Measurements from ENCODE around the gene ATP8B4. TPM values are rescaled to one million over a fixed set of nuclear protein-coding genes. Genes with fewer than 3 reads are reported as not detected.
"Not testable (repeated sequence)": the region's sequence is repeated elsewhere in the genome, so short reads cannot be mapped to it uniquely, and the experiment has no call there.

ATP8B4 gene
- polyA plus RNA-seq, 6 donors from 2014 or later = not detected

DNA sequence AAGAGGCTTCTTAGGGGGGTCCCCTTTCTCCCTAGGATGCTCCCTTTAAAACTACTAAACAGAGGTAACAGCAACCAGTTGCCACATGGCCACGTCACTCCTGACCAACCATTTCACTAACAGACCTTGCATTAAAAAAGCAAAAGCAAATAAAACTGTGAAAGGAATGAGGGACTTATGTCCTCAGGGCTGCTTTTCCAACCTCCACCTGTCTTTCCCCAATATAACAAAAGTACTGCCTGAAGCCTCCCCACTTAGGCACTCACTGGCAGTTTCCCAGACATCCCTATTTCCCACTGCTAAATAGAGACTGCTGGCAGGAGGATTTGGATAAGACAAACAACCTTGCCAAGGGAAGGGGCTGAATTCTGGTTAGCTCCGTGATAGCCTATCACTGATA, 130.3 kb downstream of the ATP8B4 start:
- no peak for DNase-seq
- no peaks in the 10 kb centered on the region for H3K4me1 Mint-ChIP-seq
- no peaks in the 10 kb centered on the region for H3K36me3 Mint-ChIP-seq
- no peak overlapping the region for H3K27ac Mint-ChIP-seq
- no peak overlapping the region for H3K4me3 Mint-ChIP-seq
- no peak for ATAC-seq (ENCODE audit: low read depth in 2 of 2)
- H3K27me3 Mint-ChIP-seq = no peaks in the 10 kb centered on the region
- H3K9me3 Mint-ChIP-seq = no peaks in the 10 kb centered on the region

DNA sequence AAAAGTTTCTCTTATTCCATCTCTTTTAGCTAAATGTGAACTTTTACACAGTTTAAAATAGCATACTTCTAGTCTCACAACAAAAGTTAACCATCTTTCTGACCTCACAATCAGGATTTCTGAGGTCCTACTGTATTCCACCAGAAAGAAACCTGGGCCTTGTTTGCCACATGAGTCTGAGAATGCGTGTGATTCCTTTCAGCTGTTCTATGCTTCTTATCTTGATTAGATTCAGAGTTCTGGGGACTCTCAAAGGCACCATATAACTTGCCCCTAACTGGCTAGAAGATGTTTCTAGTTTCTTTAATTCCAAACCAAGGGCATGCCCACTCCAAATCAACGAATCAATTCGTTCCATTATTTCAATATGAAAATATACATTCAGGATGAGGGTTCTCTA, 131.1 kb downstream of the ATP8B4 start:
- no peaks in the 10 kb centered on the region for H3K4me1 Mint-ChIP-seq
- H3K27me3 Mint-ChIP-seq = no peaks in the 10 kb centered on the region
- no peaks in the 10 kb centered on the region for H3K36me3 Mint-ChIP-seq
- no peak for ATAC-seq (ENCODE audit: low read depth in 2 of 2)
- no peak overlapping the region for H3K4me3 Mint-ChIP-seq
- H3K27ac Mint-ChIP-seq = no peak overlapping the region
- DNase-seq = no peak
- no peaks in the 10 kb centered on the region for H3K9me3 Mint-ChIP-seq

DNA sequence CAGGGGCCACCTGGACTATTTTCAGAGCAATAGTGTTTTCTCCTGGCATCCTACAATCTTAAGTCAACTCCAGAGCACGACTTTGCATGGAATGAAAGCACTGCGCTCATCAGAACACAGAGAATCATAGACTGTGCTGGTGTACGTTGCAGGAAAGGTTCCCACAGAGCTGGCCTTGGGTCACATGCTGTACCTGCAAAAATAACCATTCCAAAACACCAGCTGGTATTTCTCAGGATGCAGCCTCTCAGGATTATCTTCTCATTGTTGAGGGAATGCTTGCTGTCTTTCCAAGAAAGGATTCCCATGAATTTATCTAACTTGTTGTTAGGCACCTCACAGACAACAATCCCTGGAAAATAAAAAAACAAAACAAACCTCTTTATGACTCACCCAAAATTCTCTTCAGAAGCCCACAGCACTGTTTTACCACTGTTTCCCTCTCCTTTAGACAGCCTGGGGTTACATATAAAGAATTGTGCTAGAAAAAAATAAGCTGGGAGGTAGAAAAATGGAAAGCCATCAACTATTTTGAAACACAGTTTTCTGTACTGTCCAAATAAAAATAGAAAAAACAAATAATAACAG, 131.7 kb downstream of the ATP8B4 start:
- Mint-ChIP-seq H3K36me3 (no peaks in the 10 kb centered on the region), H3K27ac (no peak overlapping the region), H3K4me3 (no peak overlapping the region), H3K27me3 (no peaks in the 10 kb centered on the region), H3K4me1 (no peaks in the 10 kb centered on the region), H3K9me3 (no peaks in the 10 kb centered on the region)
- DNase-seq (no peak), ATAC-seq (ENCODE audit: low read depth in 2 of 2) (no peak)

DNA sequence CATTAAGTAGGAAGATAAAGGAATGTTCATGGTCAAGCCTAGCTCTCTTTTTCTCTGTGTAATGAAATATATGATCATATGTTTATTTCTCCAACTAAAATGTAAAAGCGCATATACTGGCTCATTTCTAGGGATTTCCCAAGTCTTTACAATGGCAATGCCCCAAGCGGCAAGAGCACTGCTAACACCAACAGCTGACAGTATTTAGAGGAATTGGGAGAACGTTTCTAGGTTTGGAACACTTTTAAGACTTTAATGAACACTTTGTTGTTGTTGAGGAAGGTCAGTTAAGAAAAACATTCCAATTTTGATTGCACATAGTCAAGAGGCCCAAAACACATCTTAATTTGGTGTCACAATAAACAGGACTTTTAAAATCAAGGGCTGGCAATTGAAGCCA, 132.7 kb downstream of the ATP8B4 start:
- Mint-ChIP-seq H3K27me3 (no peaks in the 10 kb centered on the region), H3K4me3 (no peak overlapping the region), H3K9me3 (no peaks in the 10 kb centered on the region), H3K27ac (no peak overlapping the region), H3K4me1 (no peaks in the 10 kb centered on the region), H3K36me3 (no peaks in the 10 kb centered on the region)
- no peak for ATAC-seq (ENCODE audit: low read depth in 2 of 2)
- no peak for DNase-seq

DNA sequence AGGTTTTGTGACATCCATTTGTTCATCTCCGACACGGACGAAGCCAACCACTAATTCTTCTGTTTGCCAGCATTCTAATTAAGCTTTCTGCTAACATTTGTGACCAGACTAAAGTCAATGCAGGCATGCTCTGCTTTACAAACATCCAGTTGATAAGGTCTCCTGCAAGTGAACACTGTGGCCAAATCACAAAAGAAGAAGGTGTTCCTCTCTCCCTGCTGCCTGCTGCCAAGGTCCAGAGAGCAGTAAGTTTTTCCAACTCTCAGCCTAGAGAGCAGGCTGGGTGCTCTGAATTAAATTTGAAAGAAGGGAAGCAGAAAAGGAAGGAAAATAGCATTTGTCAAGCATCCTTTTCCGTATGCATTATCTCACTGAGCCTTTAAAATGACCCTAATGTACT, 133.6 kb downstream of the ATP8B4 start:
- H3K4me1 Mint-ChIP-seq = no peaks in the 10 kb centered on the region
- no peak overlapping the region for H3K27ac Mint-ChIP-seq
- H3K27me3 Mint-ChIP-seq = no peaks in the 10 kb centered on the region
- DNase-seq (no peak), ATAC-seq (ENCODE audit: low read depth in 2 of 2) (no peak)
- H3K4me3 Mint-ChIP-seq = no peak overlapping the region
- H3K9me3 Mint-ChIP-seq = no peaks in the 10 kb centered on the region
- no peaks in the 10 kb centered on the region for H3K36me3 Mint-ChIP-seq

DNA sequence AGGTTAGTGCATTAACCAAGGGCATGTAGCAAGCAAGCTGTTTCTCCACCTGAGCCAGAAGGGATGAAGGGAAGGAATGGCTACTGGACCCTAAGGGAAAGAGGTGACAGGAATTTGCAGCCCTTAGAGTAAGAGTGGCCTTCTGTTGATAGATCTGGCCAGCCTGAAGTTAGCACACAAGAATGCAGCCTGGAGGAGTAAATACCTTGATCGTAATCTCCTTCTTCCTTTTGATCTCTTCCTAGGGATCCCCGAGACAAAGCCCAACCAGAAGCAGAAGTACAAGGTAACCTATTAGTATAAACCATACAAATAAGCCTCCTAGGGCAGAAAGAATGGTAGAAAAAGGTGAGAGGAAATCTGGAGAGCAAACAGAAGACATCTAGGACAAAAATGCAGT, 134.6 kb downstream of the ATP8B4 start:
- H3K9me3 Mint-ChIP-seq = no peaks in the 10 kb centered on the region
- no peaks in the 10 kb centered on the region for H3K27me3 Mint-ChIP-seq
- no peaks in the 10 kb centered on the region for H3K4me1 Mint-ChIP-seq
- DNase-seq = no peak
- ATAC-seq (ENCODE audit: low read depth in 2 of 2) = no peak
- no peaks in the 10 kb centered on the region for H3K36me3 Mint-ChIP-seq
- no peak overlapping the region for H3K4me3 Mint-ChIP-seq
- H3K27ac Mint-ChIP-seq = no peak overlapping the region

DNA sequence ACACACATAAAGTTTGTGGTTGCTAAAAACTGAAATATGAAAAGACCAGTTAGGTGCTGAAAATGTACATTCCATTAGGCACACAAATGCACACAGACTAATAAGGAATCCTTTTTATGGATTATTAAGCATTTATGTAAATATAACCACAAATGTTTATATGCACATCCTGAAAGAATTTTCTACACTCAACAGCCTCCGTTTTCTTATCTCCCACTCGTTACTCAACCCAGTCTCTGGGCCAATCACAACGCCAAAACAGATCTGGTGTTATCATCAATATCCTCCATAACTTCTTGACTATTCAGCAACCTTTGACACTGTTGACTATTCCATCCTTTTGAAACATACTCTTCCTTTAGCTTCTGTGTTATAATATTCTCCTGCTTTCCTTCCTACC, 136.4 kb downstream of the ATP8B4 start:
- H3K4me3 Mint-ChIP-seq = no peak overlapping the region
- no peaks in the 10 kb centered on the region for H3K4me1 Mint-ChIP-seq
- no peaks in the 10 kb centered on the region for H3K36me3 Mint-ChIP-seq
- ATAC-seq (ENCODE audit: low read depth in 2 of 2) = no peak
- DNase-seq = no peak
- H3K27me3 Mint-ChIP-seq = no peaks in the 10 kb centered on the region
- H3K9me3 Mint-ChIP-seq = no peaks in the 10 kb centered on the region
- no peak overlapping the region for H3K27ac Mint-ChIP-seq

DNA sequence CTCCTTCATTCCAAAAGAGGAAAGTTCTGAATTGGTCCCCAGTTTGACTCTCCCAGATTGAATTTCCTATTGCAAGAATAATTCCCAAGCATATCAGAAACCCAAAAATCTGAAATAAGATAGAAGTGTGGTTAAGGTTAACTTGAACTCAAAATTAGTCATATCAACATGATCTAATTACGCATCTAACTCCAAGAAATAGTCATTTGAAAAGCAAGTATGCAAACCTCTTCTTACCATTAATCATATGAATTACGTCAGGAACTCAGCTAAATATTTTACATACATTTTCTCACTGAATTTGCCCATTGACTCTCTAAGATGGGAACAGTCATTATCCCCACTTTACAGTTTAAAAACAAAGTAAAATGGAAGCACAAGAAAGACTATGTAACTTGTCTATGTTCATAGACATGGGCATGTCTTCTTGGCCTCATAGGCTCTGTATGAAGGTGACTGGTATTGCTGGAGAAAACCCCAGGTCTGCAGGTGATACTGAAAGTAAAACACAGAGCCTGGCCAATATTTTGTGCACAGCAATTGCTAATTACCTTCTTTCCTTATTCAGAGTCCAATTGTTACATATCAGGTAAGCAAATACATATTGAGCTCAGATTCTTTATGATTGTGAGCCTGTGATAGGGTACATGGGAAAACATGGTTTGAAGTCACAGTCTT, 139.2 kb downstream of the ATP8B4 start:
- no peaks in the 10 kb centered on the region for H3K27me3 Mint-ChIP-seq
- no peaks in the 10 kb centered on the region for H3K4me1 Mint-ChIP-seq
- H3K4me3 Mint-ChIP-seq = no peak overlapping the region
- no peaks in the 10 kb centered on the region for H3K36me3 Mint-ChIP-seq
- ATAC-seq (ENCODE audit: low read depth in 2 of 2) = no peak
- H3K9me3 Mint-ChIP-seq = no peaks in the 10 kb centered on the region
- H3K27ac Mint-ChIP-seq = no peak overlapping the region
- DNase-seq = no peak

DNA sequence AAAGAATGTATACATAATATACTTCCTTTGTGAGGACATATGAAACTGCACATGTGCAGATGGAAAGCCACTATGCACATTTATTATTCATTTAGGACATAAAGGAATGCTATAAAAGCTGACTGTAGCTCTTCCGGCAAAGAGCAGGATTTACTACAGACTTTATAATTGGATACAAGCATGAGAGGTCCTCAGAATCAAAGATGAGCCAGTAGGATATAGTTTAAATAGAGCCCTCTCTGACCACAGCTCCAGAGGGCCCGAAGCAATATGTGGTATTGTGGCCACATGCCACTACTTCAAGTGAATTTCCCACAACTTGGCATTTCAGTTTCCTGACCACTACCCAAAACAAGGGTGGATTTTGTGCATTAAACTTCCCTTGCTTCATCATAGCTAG, 140.9 kb downstream of the ATP8B4 start:
- Mint-ChIP-seq H3K4me3 (no peak overlapping the region), H3K9me3 (no peaks in the 10 kb centered on the region), H3K4me1 (no peaks in the 10 kb centered on the region), H3K27me3 (no peaks in the 10 kb centered on the region), H3K27ac (no peak overlapping the region), H3K36me3 (no peaks in the 10 kb centered on the region)
- no peak for DNase-seq
- ATAC-seq (ENCODE audit: low read depth in 2 of 2) = no peak

DNA sequence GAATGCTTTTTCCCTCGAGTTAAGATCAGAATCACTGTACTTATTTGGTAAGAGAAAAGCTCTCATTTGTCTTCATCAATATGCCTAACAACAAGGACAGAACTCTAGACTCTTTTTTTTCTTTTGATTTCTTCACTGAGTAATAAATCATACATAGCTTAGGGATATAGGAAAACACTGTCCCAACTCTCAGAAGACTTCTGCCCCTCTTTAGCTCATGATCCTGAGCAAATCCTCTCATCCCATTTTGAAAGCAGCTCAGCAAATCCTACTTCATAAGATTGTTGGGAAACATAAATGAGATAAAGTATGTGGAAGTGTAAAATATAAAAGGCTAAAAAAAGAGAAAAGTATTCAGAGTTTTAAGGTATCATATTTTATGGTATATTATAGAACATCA, 141.7 kb downstream of the ATP8B4 start:
- ATAC-seq (ENCODE audit: low read depth in 2 of 2) (no peak), DNase-seq (no peak)
- no peaks in the 10 kb centered on the region for H3K27me3 Mint-ChIP-seq
- no peaks in the 10 kb centered on the region for H3K4me1 Mint-ChIP-seq
- H3K9me3 Mint-ChIP-seq = no peaks in the 10 kb centered on the region
- no peak overlapping the region for H3K4me3 Mint-ChIP-seq
- no peaks in the 10 kb centered on the region for H3K36me3 Mint-ChIP-seq
- no peak overlapping the region for H3K27ac Mint-ChIP-seq

DNA sequence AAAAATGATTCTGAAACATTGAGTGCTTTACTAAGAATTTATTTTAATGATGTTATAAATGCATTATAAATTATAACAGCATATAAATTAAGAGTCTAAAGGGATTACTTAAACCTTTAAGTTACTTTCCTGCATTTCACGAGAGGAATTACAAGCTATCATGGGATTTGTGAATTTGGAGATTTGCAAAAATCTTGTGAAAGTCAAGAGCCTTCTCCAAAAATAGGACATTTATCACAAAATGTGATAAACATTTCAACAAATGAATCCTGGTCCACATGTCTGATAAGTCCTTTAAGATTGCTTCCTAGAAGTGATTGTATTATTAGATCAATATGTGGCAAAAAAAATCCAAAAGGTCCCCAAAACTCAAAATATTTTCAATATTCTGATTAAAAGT, 154.5 kb downstream of the ATP8B4 start:
- Mint-ChIP-seq H3K4me3 (no peak overlapping the region), H3K4me1 (no peaks in the 10 kb centered on the region), H3K27me3 (no peaks in the 10 kb centered on the region), H3K9me3 (peaks cover 0 to 15% (median 10%) of the 10 kb centered on the region in 7 donors), H3K36me3 (peaks cover 0 to 4% of the 10 kb centered on the region in 2 donors), H3K27ac (no peak overlapping the region)
- DNase-seq = no peak
- ATAC-seq (ENCODE audit: low read depth in 2 of 2) = no peak

DNA sequence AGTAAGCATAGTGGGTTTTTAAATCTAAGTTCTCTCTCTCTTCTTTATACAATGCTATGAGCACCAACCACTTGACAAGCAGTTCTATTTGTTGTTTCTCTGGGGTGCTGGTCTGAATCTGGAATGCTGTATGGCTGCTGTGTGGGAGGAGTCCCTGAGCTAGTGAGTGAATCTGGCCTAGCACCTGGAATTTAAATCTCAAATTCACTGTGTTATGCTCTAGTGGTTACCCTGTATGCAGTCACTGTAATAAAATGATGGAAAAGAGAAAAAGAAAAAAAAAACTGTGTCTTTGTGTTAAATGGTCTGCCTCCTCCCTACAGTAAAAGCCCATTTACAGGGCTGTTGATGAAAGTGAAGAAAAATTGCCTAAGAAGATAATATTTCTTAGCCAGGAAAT, 155.0 kb downstream of the ATP8B4 start:
- Mint-ChIP-seq H3K9me3 (peaks cover 0 to 18% (median 11%) of the 10 kb centered on the region in 7 donors), H3K36me3 (peaks cover 0 to 5% of the 10 kb centered on the region in 2 donors), H3K27ac (no peak overlapping the region), H3K4me1 (no peaks in the 10 kb centered on the region), H3K4me3 (no peak overlapping the region), H3K27me3 (no peaks in the 10 kb centered on the region)
- ATAC-seq (ENCODE audit: low read depth in 2 of 2) (no peak), DNase-seq (no peak)

DNA sequence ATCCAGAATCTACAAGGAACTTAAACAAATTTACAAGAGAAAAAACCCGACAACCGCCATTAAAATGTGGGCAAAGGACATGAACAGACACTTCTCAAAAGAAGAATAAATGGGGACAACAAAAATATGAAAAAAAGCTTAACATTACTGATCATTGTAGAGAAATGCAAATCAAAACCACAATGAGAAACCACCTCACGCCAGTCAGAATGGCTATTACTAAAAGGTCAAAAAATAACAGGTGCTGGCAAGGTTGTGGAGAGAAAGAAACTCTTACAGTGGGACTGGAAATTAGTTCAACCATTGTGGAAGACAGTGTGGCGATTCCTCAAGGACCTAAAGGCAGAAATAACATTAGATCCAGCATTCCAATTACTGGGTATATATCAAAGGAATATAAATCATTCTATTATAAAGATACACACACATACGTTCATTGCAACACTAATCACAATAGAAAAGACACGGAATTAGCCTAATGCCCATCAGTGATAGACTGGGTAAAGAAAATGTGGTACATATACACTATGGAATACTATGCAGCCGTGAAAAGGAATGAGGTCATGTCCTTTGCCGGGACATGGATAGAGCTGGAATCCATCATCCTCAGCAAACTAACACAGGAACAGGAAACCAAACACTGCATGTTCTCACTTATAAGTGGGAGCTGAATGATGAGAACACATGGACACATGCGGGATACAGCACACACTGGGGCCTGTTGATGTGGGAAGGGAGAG, 155.8 kb downstream of the ATP8B4 start:
- not testable (repeated sequence) for H3K4me3 Mint-ChIP-seq; H3K36me3 Mint-ChIP-seq; ATAC-seq (ENCODE audit: low read depth in 2 of 2); H3K4me1 Mint-ChIP-seq; H3K27ac Mint-ChIP-seq; H3K27me3 Mint-ChIP-seq; DNase-seq
- H3K9me3 Mint-ChIP-seq = peaks cover 0 to 27% (median 12%) of the 10 kb centered on the region in 7 donors

DNA sequence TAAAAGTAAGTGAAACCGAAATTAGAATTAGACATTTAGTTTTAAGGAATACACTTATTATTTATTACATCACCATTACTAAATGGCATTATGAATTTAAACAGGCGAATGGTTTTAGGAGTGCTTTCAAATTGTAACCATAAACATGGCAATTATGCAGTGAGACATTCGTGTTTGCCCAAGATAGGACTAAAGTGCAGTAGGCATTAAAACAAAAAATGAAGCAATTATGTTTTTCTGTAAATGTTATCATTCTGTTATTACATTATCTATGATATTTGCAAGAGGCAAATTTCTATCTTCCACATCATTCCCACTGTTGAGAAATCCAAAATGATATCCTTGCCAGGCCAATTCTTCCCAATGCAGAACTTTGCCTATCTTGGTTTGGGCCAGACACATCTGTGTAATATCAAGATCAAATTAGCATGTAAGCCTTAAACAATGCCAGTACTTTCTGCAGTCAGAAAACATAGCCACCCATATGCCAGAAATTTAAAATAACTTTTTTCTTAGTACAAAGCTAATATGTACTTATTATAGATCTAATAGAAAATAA, 156.9 kb downstream of the ATP8B4 start:
- ATAC-seq (ENCODE audit: low read depth in 2 of 2) (no peak), DNase-seq (no peak)
- no peak overlapping the region for H3K27ac Mint-ChIP-seq
- H3K27me3 Mint-ChIP-seq = no peaks in the 10 kb centered on the region
- H3K4me3 Mint-ChIP-seq = no peak overlapping the region
- no peaks in the 10 kb centered on the region for H3K4me1 Mint-ChIP-seq
- peaks cover 0 to 5% of the 10 kb centered on the region in 2 donors for H3K36me3 Mint-ChIP-seq
- peaks cover 0 to 29% (median 11%) of the 10 kb centered on the region in 7 donors for H3K9me3 Mint-ChIP-seq

All from naive B cell (primary cell).